Sigmoid colon (tissue), 7 donors: ENCODE data around the gene BCL6B. TPM values are rescaled to one million over a fixed set of nuclear protein-coding genes. Genes with fewer than 3 reads are reported as not detected.

Experiments used
- DNase-seq: peaks from one replicate; pipeline ENCODE4 v3.0.0-alpha.2; 2019
- H3K27ac ChIP-seq, 4 donors: fragments of 200-600 bp; sonication (generic); one replicate each; pipeline ENCODE4 v1.5.1; 2016 to 2019; ENCODE audit warnings: mild to moderate bottlenecking in 1 of 4
- H3K27me3 ChIP-seq, 3 donors: fragments of 200-600 bp; sonication (generic); one replicate each; pipeline ENCODE4 v1.5.1; 2019; ENCODE audit warnings: mild to moderate bottlenecking in 1 of 3
- H3K36me3 ChIP-seq, 4 donors: fragments of 200-600 bp; sonication (generic); one replicate each; pipeline ENCODE4 v1.5.1; 2016 to 2019
- H3K4me1 ChIP-seq, 4 donors: fragments of 200-600 bp; sonication (generic); one replicate each; pipeline ENCODE4 v1.5.1; 2017 to 2019
- H3K4me3 ChIP-seq, 4 donors: fragments of 200-600 bp; sonication (generic); one replicate each; pipeline ENCODE4 v1.5.1; 2017 to 2019; ENCODE audit warnings: mild to moderate bottlenecking in 2 of 4, moderate library complexity in 1 of 4
- H3K9me3 ChIP-seq, 4 donors: fragments of 200-600 bp in 3 of 4; sonication (generic) in 3 of 4; one replicate each; pipeline versions ENCODE4 v1.5.1 to v1.6.1; 2013 to 2019
- CTCF ChIP-seq, 4 experiments: fragments of 450-650 bp in 3 of 4; fragments of 200-600 bp in 1 of 4; IDR thresholded peaks; one replicate each; pipeline ENCODE4 v1.5.1; 2016 to 2019; ENCODE audit warnings: antibody characterized with exemption in 4 of 4, mild to moderate bottlenecking in 3 of 4, moderate library complexity in 2 of 4
- EP300 ChIP-seq, 4 donors: sonication (generic); formaldehyde crosslinking; IDR thresholded peaks; one replicate each; pipeline ENCODE4 v1.6.1; 2017; ENCODE audit warnings: antibody characterized with exemption in 4 of 4
- POLR2A ChIP-seq, 2 donors: fragments of 450-650 bp; IDR thresholded peaks; one replicate each; pipeline ENCODE4 v1.6.1; 2016; ENCODE audit warnings: antibody characterized with exemption in 2 of 2, mild to moderate bottlenecking in 2 of 2, moderate library complexity in 2 of 2
- POLR2AphosphoS5 ChIP-seq, 4 donors: sonication (generic); formaldehyde crosslinking; IDR thresholded peaks; one replicate each; pipeline ENCODE4 v1.6.1; 2017; ENCODE audit warnings: antibody characterized with exemption in 4 of 4
- WGBS, 2 donors: extraction: QIAGEN DNeasy Blood & Tissue Kit; methylation state at CpG; one replicate each; pipeline ENCODE4 v1.1.7; 2013; 5-methylcytosine and 5-hydroxymethylcytosine counted together
- intact Hi-C: fragments of 100-400 bp; cut with DNase I; formaldehyde crosslinking; loops from one replicate; pipeline ENCODE4 v1.15.1; 2023
- polyA plus RNA-seq, 3 donors: library from polyadenylated mRNA; stranded (reverse); fragments of 200-250 nt; gene quantifications; one replicate each; pipeline ENCODE4 v1.2.3, GENCODE V29; 2013
- total RNA-seq, 4 donors: library from RNA; depleted of rRNA; stranded (reverse); fragments of >200 nt; gene quantifications; one replicate each; pipeline ENCODE4 v1.1.0, GENCODE V29; 2016
- donor health status: healthy with polysubstance abuse.
- donor health status: Bipolar disorder and iron deficiency.
- donor health status: healthy.

The BCL6B gene
- total and polyA plus RNA-seq, 7 donors = 0.46 to 3.6 (median 2.6) TPM

GRCh38 chr17:7060165-7060891, 37.5 kb downstream of the BCL6B start:
- Histone ChIP-seq H3K27me3 (peaks cover 0 to 3% (median 0%) of the 10 kb centered on the region in 3 donors), H3K36me3 (no peaks in the 10 kb centered on the region), H3K27ac (no peak overlapping the region), H3K9me3 (no peaks in the 10 kb centered on the region), H3K4me3 (no peak overlapping the region), H3K4me1 (no peaks in the 10 kb centered on the region)
- intact Hi-C loops = no loop called here
- no peak for DNase-seq
- no peak for TF ChIP-seq EP300 (IDR thresholded peaks at IDR 0.05)
- TF ChIP-seq POLR2AphosphoS5 (IDR thresholded peaks at IDR 0.05) = no peak
- no peak for TF ChIP-seq POLR2A (IDR thresholded peaks at IDR 0.05)
- TF ChIP-seq CTCF (IDR thresholded peaks at IDR 0.05) = no peak
- 42 to 51% methylated on average over 6 of the region's 6 CpGs for WGBS, 2 donors

- TF ChIP-seq POLR2AphosphoS5 (IDR thresholded peaks at IDR 0.05) (no peak), POLR2A (IDR thresholded peaks at IDR 0.05) (no peak), CTCF (IDR thresholded peaks at IDR 0.05) (no peak), EP300 (IDR thresholded peaks at IDR 0.05) (no peak)
- DNase-seq = no peak
- Histone ChIP-seq H3K9me3 (no peaks in the 10 kb centered on the region), H3K4me3 (no peak overlapping the region), H3K4me1 (no peaks in the 10 kb centered on the region), H3K27ac (no peak overlapping the region), H3K27me3 (peaks cover 0 to 3% (median 0%) of the 10 kb centered on the region in 3 donors), H3K36me3 (no peaks in the 10 kb centered on the region)
- WGBS, 2 donors = 63 to 77% methylated on average over 6 of the region's 6 CpGs
- intact Hi-C loops = no loop called here
Measured at GRCh38 chr17:7063518-7064094, 40.8 kb downstream of the BCL6B start.

- no peak overlapping the region for H3K4me3 ChIP-seq
- peaks cover 0 to 3% (median 0%) of the 10 kb centered on the region in 3 donors for H3K27me3 ChIP-seq
- WGBS, 2 donors = 71 to 76% methylated on average over 4 of the region's 4 CpGs
Measured at GRCh38 chr17:7064261-7064660, 41.4 kb downstream of the BCL6B start.

GRCh38 chr17:7067198-7067597, 44.3 kb downstream of the BCL6B start:
- DNase-seq = no peak
- intact Hi-C loops = no loop called here
- no peak overlapping the region for H3K4me3 ChIP-seq
- TF ChIP-seq POLR2AphosphoS5 (IDR thresholded peaks at IDR 0.05) (no peak), EP300 (IDR thresholded peaks at IDR 0.05) (no peak), POLR2A (IDR thresholded peaks at IDR 0.05) (no peak), CTCF (IDR thresholded peaks at IDR 0.05) (no peak)
- H3K4me1 ChIP-seq = no peaks in the 10 kb centered on the region
- no peaks in the 10 kb centered on the region for H3K9me3 ChIP-seq
- no peak overlapping the region for H3K27ac ChIP-seq
- H3K36me3 ChIP-seq = no peaks in the 10 kb centered on the region
- no peaks in the 10 kb centered on the region for H3K27me3 ChIP-seq
- WGBS, 2 donors = 80 to 86% methylated on average over 1 of the region's 1 CpG

More at GRCh38 chr17:7064261-7064660, 41.4 kb downstream of the BCL6B start:
- Histone ChIP-seq H3K27ac (no peak overlapping the region), H3K9me3 (no peaks in the 10 kb centered on the region), H3K36me3 (no peaks in the 10 kb centered on the region), H3K4me1 (no peaks in the 10 kb centered on the region)
- DNase-seq = no peak
- no peak for TF ChIP-seq CTCF (IDR thresholded peaks at IDR 0.05)
- no peak for TF ChIP-seq EP300 (IDR thresholded peaks at IDR 0.05)
- no peak for TF ChIP-seq POLR2A (IDR thresholded peaks at IDR 0.05)
- no peak for TF ChIP-seq POLR2AphosphoS5 (IDR thresholded peaks at IDR 0.05)
- intact Hi-C loops = no loop called here
